Liver (tissue), 3 donors: ENCODE measurements around the gene CNTLN.

ENCODE experiments used
- ATF3 ChIP-seq: IDR thresholded peaks from 2 replicates; pipeline ENCODE4 v1.6.1; 2016; ENCODE audit warnings: antibody characterized with exemption
- CTCF ChIP-seq: fragments of 150-350 bp; IDR thresholded peaks from 2 replicates; pipeline ENCODE4 v1.5.1; 2017; ENCODE audit warnings: improper control_type of control experiment, low read depth, low read length; ENCODE audit not compliant: missing input control
- GABPA ChIP-seq, 2 donors: IDR thresholded peaks in 1 of 2; conservative IDR thresholded peaks in 1 of 2; 2 replicates each; pipeline ENCODE4 v1.6.1; 2016; ENCODE audit warnings: antibody characterized with exemption in 2 of 2, mild to moderate bottlenecking in 1 of 2, moderate library complexity in 1 of 2
- MAX ChIP-seq: IDR thresholded peaks from 2 replicates; pipeline ENCODE4 v1.6.1; 2016; ENCODE audit warnings: antibody characterized with exemption
- NR2F2 ChIP-seq: IDR thresholded peaks from 2 replicates; pipeline ENCODE4 v1.6.1; 2016; ENCODE audit warnings: antibody characterized with exemption
- RAD21 ChIP-seq, 2 donors: IDR thresholded peaks; 2 replicates each; pipeline ENCODE4 v1.6.1; 2016; ENCODE audit warnings: antibody characterized with exemption in 2 of 2, mild to moderate bottlenecking in 2 of 2
- REST ChIP-seq: IDR thresholded peaks from 2 replicates; pipeline ENCODE4 v1.6.1; 2016; ENCODE audit warnings: antibody characterized with exemption, mild to moderate bottlenecking
- RXRA ChIP-seq, 2 donors: IDR thresholded peaks; 2 replicates each; pipeline ENCODE4 v1.6.1; 2017 to 2018; ENCODE audit warnings: antibody characterized with exemption in 2 of 2, mild to moderate bottlenecking in 1 of 2
- TAF1 ChIP-seq: conservative IDR thresholded peaks from 2 replicates; pipeline ENCODE4 v1.6.1; 2016; ENCODE audit warnings: antibody characterized with exemption, mild to moderate bottlenecking
- ZBTB33 ChIP-seq: IDR thresholded peaks from 2 replicates; pipeline ENCODE4 v1.6.1; 2016; ENCODE audit warnings: antibody characterized with exemption
- donor health status: healthy.
- donor health status: healthy.

- no peak for TF ChIP-seq ZBTB33
- peak; percentile 71 for TF ChIP-seq CTCF
- no peak for TF ChIP-seq NR2F2
- TF ChIP-seq REST: no peak
- TF ChIP-seq MAX: no peak
- TF ChIP-seq TAF1: no peak
- TF ChIP-seq ATF3: no peak
- TF ChIP-seq RXRA (IDR thresholded peaks at IDR 0.05): no peak
- TF ChIP-seq RAD21 (IDR thresholded peaks at IDR 0.05): peak; percentile 79 to 81
- no peak for TF ChIP-seq GABPA (IDR thresholded peaks at IDR 0.05 in 1 of 2, conservative IDR thresholded peaks at IDR 0.05 in 1 of 2)
Measured at GRCh38 chr9:17531642-17532254, 396.9 kb downstream of the CNTLN start.
